ENCODE data around the gene TAX1BP1.

DNA sequence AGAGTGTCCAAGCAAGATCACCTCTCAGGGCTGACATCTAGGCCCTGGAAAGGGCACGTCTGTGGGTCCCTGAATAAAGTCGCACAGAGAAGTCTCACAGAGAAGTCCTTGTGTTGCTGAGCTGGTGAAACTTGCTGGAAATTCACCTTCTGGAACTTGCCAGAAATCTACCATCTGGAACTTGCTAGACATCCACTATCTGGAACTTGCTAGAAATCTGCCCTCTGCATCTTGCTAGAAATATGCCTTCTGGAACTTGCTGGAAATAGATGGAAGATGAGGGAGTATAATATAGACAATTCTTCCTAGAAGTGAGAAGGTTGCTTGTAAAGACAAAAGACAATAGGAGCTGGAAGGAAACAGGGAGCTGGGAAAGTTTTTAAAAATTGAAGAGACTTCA, 5.4 kb upstream of the TAX1BP1 start:
- TF ChIP-seq, protein P1, sequence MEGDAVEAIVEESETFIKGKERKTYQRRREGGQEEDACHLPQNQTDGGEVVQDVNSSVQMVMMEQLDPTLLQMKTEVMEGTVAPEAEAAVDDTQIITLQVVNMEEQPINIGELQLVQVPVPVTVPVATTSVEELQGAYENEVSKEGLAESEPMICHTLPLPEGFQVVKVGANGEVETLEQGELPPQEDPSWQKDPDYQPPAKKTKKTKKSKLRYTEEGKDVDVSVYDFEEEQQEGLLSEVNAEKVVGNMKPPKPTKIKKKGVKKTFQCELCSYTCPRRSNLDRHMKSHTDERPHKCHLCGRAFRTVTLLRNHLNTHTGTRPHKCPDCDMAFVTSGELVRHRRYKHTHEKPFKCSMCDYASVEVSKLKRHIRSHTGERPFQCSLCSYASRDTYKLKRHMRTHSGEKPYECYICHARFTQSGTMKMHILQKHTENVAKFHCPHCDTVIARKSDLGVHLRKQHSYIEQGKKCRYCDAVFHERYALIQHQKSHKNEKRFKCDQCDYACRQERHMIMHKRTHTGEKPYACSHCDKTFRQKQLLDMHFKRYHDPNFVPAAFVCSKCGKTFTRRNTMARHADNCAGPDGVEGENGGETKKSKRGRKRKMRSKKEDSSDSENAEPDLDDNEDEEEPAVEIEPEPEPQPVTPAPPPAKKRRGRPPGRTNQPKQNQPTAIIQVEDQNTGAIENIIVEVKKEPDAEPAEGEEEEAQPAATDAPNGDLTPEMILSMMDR (IDR thresholded peaks at IDR 0.05; ENCODE audit: borderline replicate concordance, extremely low read depth, low read length, poor library complexity, severe bottlenecking): no peak
- TF ChIP-seq EZH2 (IDR thresholded peaks at IDR 0.05; ENCODE audit: borderline replicate concordance, low read depth, low read length, severe bottlenecking): no peak

All from DND-41 (cell line).